HepG2 (cell line): Measurements from ENCODE around the gene ZPR1. TPM values are rescaled to one million over a fixed set of nuclear protein-coding genes. Genes with fewer than 3 reads are reported as not detected.

Experiments
- BHLHE40 ChIP-seq: IDR thresholded peaks from 2 replicates; pipeline ENCODE4 v1.6.1; 2011; ENCODE audit warnings: low read length, improper control_type of control experiment
- EZH2 ChIP-seq: conservative IDR thresholded peaks from 2 replicates; pipeline ENCODE4 v1.6.1; 2012; ENCODE audit warnings: mild to moderate bottlenecking, low read depth, low read length, moderate library complexity
- GFI1 ChIP-seq: sonication (generic); formaldehyde crosslinking; IDR thresholded peaks from 2 replicates; pipeline ENCODE4 v1.5.0; 2020; ENCODE audit warnings: missing genetic modification reagents, mild to moderate bottlenecking, borderline replicate concordance
- HMG20A ChIP-seq: IDR thresholded peaks from 2 replicates; pipeline ENCODE4 v1.6.1; 2016; ENCODE audit warnings: borderline replicate concordance
- HMGXB3 ChIP-seq: sonication (generic); formaldehyde crosslinking; IDR thresholded peaks from 2 replicates; pipeline ENCODE4 v1.4.0; 2020; ENCODE audit warnings: missing genetic modification reagents, borderline replicate concordance
- HOMEZ ChIP-seq: IDR thresholded peaks from 2 replicates; pipeline ENCODE4 v1.6.1; 2016; ENCODE audit warnings: low read depth
- KDM6A ChIP-seq: IDR thresholded peaks from 2 replicates; pipeline ENCODE4 v1.6.1; 2016; ENCODE audit warnings: low read depth
- PRDM10 ChIP-seq: sonication (generic); formaldehyde crosslinking; IDR thresholded peaks from 2 replicates; pipeline ENCODE4 v1.4.0; 2020; ENCODE audit warnings: low read depth, missing genetic modification reagents
- RFXANK ChIP-seq: IDR thresholded peaks from 2 replicates; pipeline ENCODE4 v1.6.1; 2016
- SNAPC2 ChIP-seq: sonication (generic); formaldehyde crosslinking; IDR thresholded peaks from 2 replicates; pipeline ENCODE4 v1.8.1; 2022; ENCODE audit warnings: mild to moderate bottlenecking, missing genetic modification reagents
- YY1 ChIP-seq: IDR thresholded peaks from 2 replicates; pipeline ENCODE4 v1.6.1; 2011; ENCODE audit warnings: low read length, low read depth, moderate library complexity, mild to moderate bottlenecking; ENCODE audit not compliant: insufficient read depth, insufficient replicate concordance
- ZMYM3 ChIP-seq: sonication (generic); formaldehyde crosslinking; IDR thresholded peaks from 2 replicates; pipeline ENCODE4 v1.5.1; 2020; ENCODE audit warnings: mild to moderate bottlenecking, missing genetic modification reagents
- ZMYM4 ChIP-seq: sonication (generic); formaldehyde crosslinking; IDR thresholded peaks from 2 replicates; pipeline ENCODE4 v1.8.1; 2023; ENCODE audit warnings: mild to moderate bottlenecking, missing genetic modification reagents
- ZNF235 ChIP-seq: sonication (generic); formaldehyde crosslinking; IDR thresholded peaks from 2 replicates; pipeline ENCODE4 v1.8.1; 2023; ENCODE audit warnings: mild to moderate bottlenecking, missing genetic modification reagents, borderline replicate concordance
- ZNF44 ChIP-seq: sonication (generic); formaldehyde crosslinking; IDR thresholded peaks from 2 replicates; pipeline ENCODE4 v1.5.1; 2020; ENCODE audit warnings: mild to moderate bottlenecking, missing genetic modification reagents
- ZNF451 ChIP-seq: sonication (generic); formaldehyde crosslinking; IDR thresholded peaks from 2 replicates; pipeline ENCODE4 v1.5.0; 2020; ENCODE audit warnings: mild to moderate bottlenecking, missing genetic modification reagents
- ZNF552 ChIP-seq: sonication (generic); formaldehyde crosslinking; IDR thresholded peaks from 2 replicates; pipeline ENCODE4 v1.9.0; 2022; ENCODE audit warnings: missing genetic modification reagents, mild to moderate bottlenecking, borderline replicate concordance
- ZNF607 ChIP-seq: sonication (generic); formaldehyde crosslinking; IDR thresholded peaks from 2 replicates; pipeline ENCODE4 v1.5.1; 2020; ENCODE audit warnings: missing genetic modification reagents, mild to moderate bottlenecking, borderline replicate concordance
- ZNF616 ChIP-seq: sonication (generic); formaldehyde crosslinking; IDR thresholded peaks from 2 replicates; pipeline ENCODE4 v1.5.0; 2020; ENCODE audit warnings: low read depth, mild to moderate bottlenecking, missing genetic modification reagents
- ZSCAN29 ChIP-seq: sonication (generic); formaldehyde crosslinking; conservative IDR thresholded peaks from 2 replicates; pipeline ENCODE4 v1.4.0; 2020; ENCODE audit warnings: mild to moderate bottlenecking, missing genetic modification reagents
- polyA plus RNA-seq, 8 experiments: library from polyadenylated mRNA; depleted of rRNA in 3 of 8; stranded (reverse) in 7 of 8; unstranded in 1 of 8; fragments of >200 nt; fragmentation: Illumina TruSeq in 4 of 8; extraction: Trizol in 4 of 8; gene quantifications; 2 replicates each; pipeline versions ENCODE4 v1.2.1 to v1.2.3, GENCODE V29; 2011 to 2016; ENCODE audit warnings: low read depth in 4 of 8, missing spikeins in 1 of 8, mixed read lengths in 1 of 8; ENCODE audit not compliant: insufficient read depth in 1 of 8
- total RNA-seq, 5 experiments: library from RNA; depleted of rRNA; stranded (reverse); fragments of >200 nt; fragmentation: Illumina TruSeq; extraction: Trizol; gene quantifications; 2 replicates each; pipeline ENCODE4 v1.2.3, GENCODE V29; 2016; ENCODE audit warnings: low read depth in 1 of 5

The ZPR1 gene
- total and polyA plus RNA-seq, 2 of the 13 experiments (the other 11 are each of a cell fraction or from before 2014, with no cell fraction given) = 40.0 to 79.3 TPM

GRCh38 chr11:116825854-116826750 lies 38.3 kb upstream of the ZPR1 start (continued):
- TF ChIP-seq PRDM10 = peak; percentile 6; the same call in 1 of the 2 replicates
- no peak for TF ChIP-seq ZNF235 (CRISPR knock-in tag)
- TF ChIP-seq GFI1 (CRISPR knock-in tag) = peak; percentile 23; the same call in 1 of the 2 replicates
- no peak for TF ChIP-seq RFXANK
- peak; percentile 13; the same call in 1 of the 2 replicates for TF ChIP-seq ZNF451 (CRISPR knock-in tag)
- TF ChIP-seq HMGXB3 (CRISPR knock-in tag) = no peak
- no peak for TF ChIP-seq ZNF552
- TF ChIP-seq BHLHE40 = peak; percentile 53; the same call in 1 of the 2 replicates
- peak; percentile 43; the same call in 1 of the 2 replicates for TF ChIP-seq ZNF44 (CRISPR knock-in tag)
- TF ChIP-seq ZNF607 = no peak; the same call in 1 of the 2 replicates
- TF ChIP-seq YY1 = no peak
- no peak for TF ChIP-seq EZH2
- peak; percentile 11; the same call in 1 of the 2 replicates for TF ChIP-seq HMG20A (CRISPR knock-in tag)
- TF ChIP-seq ZSCAN29 (CRISPR knock-in tag) = no peak
- peak; percentile 98 for TF ChIP-seq ZMYM3 (CRISPR knock-in tag)
- TF ChIP-seq HOMEZ (CRISPR knock-in tag) = no peak
- TF ChIP-seq ZMYM4 (CRISPR knock-in tag) = no peak
- 0 out of 2 replicates have a peak, but pooled peaks have one; percentile 55 for TF ChIP-seq KDM6A
- no peak for TF ChIP-seq ZNF616 (CRISPR knock-in tag)
- TF ChIP-seq SNAPC2 (CRISPR knock-in tag) = 0 out of 2 replicates have a peak, but pooled peaks have one; percentile 33
